Cardiac muscle cell (in vitro differentiated cells and primary cell): ENCODE results near the gene RACGAP1. TPM values are rescaled to one million over a fixed set of nuclear protein-coding genes. Genes with fewer than 3 reads are reported as not detected.
A peak's percentile ranks its signal among the peaks of the same experiment; 100 is the strongest.
"Not testable (repeated sequence)": the region's sequence is repeated elsewhere in the genome, so short reads cannot be mapped to it uniquely, and the experiment has no call there.

Source experiments
- DNase-seq, 2 donors: peaks; one replicate each; pipeline versions ENCODE4 v3.0.0 to v3.0.0-alpha.2; 2010 to 2017; ENCODE audit warnings: low read depth in 1 of 2, low spot score in 1 of 2
- H3K27ac ChIP-seq: fragments of 200-600 bp; sonication (generic); 2 replicates; pipeline ENCODE4 v1.5.1; 2016
- H3K27me3 ChIP-seq: fragments of 200-600 bp; sonication (generic); 2 replicates; pipeline ENCODE4 v1.6.0; 2016; ENCODE audit warnings: control low read depth
- H3K36me3 ChIP-seq: fragments of 200-600 bp; sonication (generic); 2 replicates; pipeline ENCODE4 v1.5.1; 2016; ENCODE audit warnings: control low read depth
- H3K4me1 ChIP-seq: fragments of 200-600 bp; sonication (generic); 2 replicates; pipeline ENCODE4 v1.8.1; 2017; ENCODE audit warnings: low read depth, mild to moderate bottlenecking, mixed run types
- H3K4me3 ChIP-seq: fragments of 200-600 bp; sonication (generic); 2 replicates; pipeline ENCODE4 v1.5.1; 2016; ENCODE audit warnings: mild to moderate bottlenecking
- H3K9me3 ChIP-seq: fragments of 200-600 bp; sonication (generic); 2 replicates; pipeline ENCODE4 v1.5.1; 2017; ENCODE audit warnings: low read depth, mild to moderate bottlenecking, control low read depth
- CTCF ChIP-seq: IDR thresholded peaks from 2 replicates; pipeline ENCODE4 v1.5.1; 2012; ENCODE audit warnings: low read depth, mild to moderate bottlenecking, low read length
- polyA plus RNA-seq: library from polyadenylated mRNA; unstranded; fragments of >200 nt; fragmentation: Nextera tagmentation; extraction: Ambion mirVana; gene quantifications from 2 replicates; pipeline ENCODE4 v1.2.1, GENCODE V29; 2016
- total RNA-seq: library from RNA; depleted of rRNA; stranded (reverse); fragments of >200 nt; gene quantifications from 2 replicates; pipeline ENCODE4 v1.2.3, GENCODE V29; 2016

Gene RACGAP1
- total and polyA plus RNA-seq, 2 experiments from 2014 or later, result 13.4 to 63.9 TPM

DNA sequence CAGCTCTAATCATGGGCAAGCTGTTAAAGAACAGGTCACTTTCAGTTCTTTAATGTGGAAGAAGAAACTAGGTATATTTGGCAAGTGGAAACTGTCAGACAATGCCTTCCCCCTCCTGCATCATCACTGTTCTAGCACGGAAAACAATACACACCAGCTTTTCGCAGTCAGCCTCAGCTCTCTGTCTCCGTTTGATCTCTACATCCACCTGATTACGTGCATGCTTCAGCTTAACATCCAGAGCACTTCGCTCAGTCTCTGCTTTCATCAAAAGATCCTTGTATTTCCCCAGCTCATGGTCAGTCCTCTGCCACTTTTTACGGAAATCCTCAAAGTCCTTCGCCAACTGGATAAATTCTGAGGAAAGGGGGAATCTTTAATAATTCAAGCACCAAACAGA lies 19.0 kb downstream of the RACGAP1 start:
- H3K36me3 ChIP-seq, result no peaks in the 10 kb centered on the region
- peaks cover 25% of the 10 kb centered on the region for H3K4me1 ChIP-seq
- DNase-seq, result no peak
- H3K27ac ChIP-seq, result no peak overlapping the region
- no peaks in the 10 kb centered on the region for H3K27me3 ChIP-seq
- no peaks in the 10 kb centered on the region for H3K9me3 ChIP-seq
- no peak for TF ChIP-seq CTCF
- H3K4me3 ChIP-seq, result no peak overlapping the region

GRCh38 chr12:50005175-50005574 lies 20.1 kb downstream of the RACGAP1 start:
- no peak overlapping the region for H3K27ac ChIP-seq
- no peaks in the 10 kb centered on the region for H3K36me3 ChIP-seq
- no peaks in the 10 kb centered on the region for H3K9me3 ChIP-seq
- H3K4me1 ChIP-seq, result peaks cover 25% of the 10 kb centered on the region
- TF ChIP-seq CTCF, result no peak
- no peaks in the 10 kb centered on the region for H3K27me3 ChIP-seq
- no peak overlapping the region for H3K4me3 ChIP-seq
- DNase-seq, result no peak

DNA sequence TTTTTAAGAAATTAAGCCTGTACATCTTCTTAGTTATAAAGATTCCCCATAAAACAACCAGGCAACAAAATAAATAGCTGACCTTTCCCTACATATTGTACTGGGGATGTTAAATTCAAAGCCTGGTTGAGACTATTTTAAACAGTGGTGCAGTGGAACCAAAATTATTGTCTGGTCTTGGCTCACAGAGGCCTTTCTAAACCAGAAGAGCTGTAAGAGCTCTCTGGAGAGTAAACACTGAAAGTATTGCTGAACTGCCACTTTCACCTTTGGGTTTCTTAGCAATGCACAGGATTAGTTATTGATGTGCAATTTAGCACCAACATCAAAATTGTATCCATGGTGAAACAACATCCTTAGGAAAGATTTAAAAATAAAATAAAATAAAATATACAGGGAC lies 20.6 kb downstream of the RACGAP1 start:
- no peak for TF ChIP-seq CTCF
- DNase-seq, result no peak
- Histone ChIP-seq H3K27me3 (no peaks in the 10 kb centered on the region), H3K36me3 (no peaks in the 10 kb centered on the region), H3K4me3 (no peak overlapping the region), H3K4me1 (peaks cover 25% of the 10 kb centered on the region), H3K27ac (no peak overlapping the region), H3K9me3 (no peaks in the 10 kb centered on the region)

GRCh38 chr12:50003595-50003994 lies 21.7 kb downstream of the RACGAP1 start:
- Histone ChIP-seq H3K4me3 (no peak overlapping the region), H3K27me3 (no peaks in the 10 kb centered on the region), H3K9me3 (no peaks in the 10 kb centered on the region), H3K36me3 (peaks cover 9% of the 10 kb centered on the region), H3K27ac (no peak overlapping the region), H3K4me1 (peaks cover 25% of the 10 kb centered on the region)
- no peak for TF ChIP-seq CTCF
- peak in 1 of 2 donors; percentile 67 for DNase-seq

- Histone ChIP-seq H3K9me3 (no peaks in the 10 kb centered on the region), H3K4me1 (no peaks in the 10 kb centered on the region), H3K27me3 (no peaks in the 10 kb centered on the region), H3K4me3 (no peak overlapping the region), H3K27ac (no peak overlapping the region), H3K36me3 (peaks cover 35% of the 10 kb centered on the region)
- no peak for TF ChIP-seq CTCF
- no peak for DNase-seq
Observed at GRCh38 chr12:49998453-49998852, 26.8 kb downstream of the RACGAP1 start.

DNA sequence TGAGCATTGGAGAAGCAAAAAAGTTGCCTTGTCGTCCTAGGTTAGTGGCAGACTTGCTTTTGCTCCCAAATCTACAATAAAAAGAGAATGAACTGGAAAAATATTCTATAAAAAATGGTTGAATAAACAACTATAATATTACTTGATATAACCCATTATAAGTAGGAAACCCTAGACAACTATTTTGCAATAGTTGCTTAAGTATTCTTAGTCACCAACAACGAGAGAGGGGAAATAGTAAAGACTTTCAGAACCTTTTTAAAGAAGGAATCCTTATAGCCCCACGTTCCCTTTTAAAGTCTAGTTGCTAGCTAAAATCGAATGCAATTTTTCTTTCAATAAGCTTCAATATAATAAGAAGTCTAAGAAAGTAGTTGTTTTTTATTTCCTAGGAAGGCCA lies 35.0 kb downstream of the RACGAP1 start:
- Histone ChIP-seq H3K27ac (no peak overlapping the region), H3K36me3 (peaks cover 38% of the 10 kb centered on the region), H3K9me3 (no peaks in the 10 kb centered on the region), H3K27me3 (no peaks in the 10 kb centered on the region), H3K4me1 (peaks cover 2% of the 10 kb centered on the region), H3K4me3 (no peak overlapping the region)
- peak in 1 of 2 donors; percentile 60 for DNase-seq
- TF ChIP-seq CTCF, result no peak

- peaks cover 29% of the 10 kb centered on the region for H3K36me3 ChIP-seq
Observed at GRCh38 chr12:49989400-49989799, 35.9 kb downstream of the RACGAP1 start.

More at GRCh38 chr12:49989400-49989799, 35.9 kb downstream of the RACGAP1 start:
- H3K4me1 ChIP-seq, H3K27ac ChIP-seq, DNase-seq, H3K4me3 ChIP-seq, H3K27me3 ChIP-seq, H3K9me3 ChIP-seq: not testable (repeated sequence)
